ENCODE results near the gene UBAP1L.

The UBAP1L gene

GRCh38 chr15:65115086-65115485, at the start of gene UBAP1L:
UBAP1L (minus strand) TSS chr15:65115200; CDS start chr15:65106215, 8,985 bp downstream.
- peaks cover 35% of the 10 kb centered on the region for H3K36me3 ChIP-seq
- no peak within 1 kb of the TSS for H3K27ac ChIP-seq
- TF ChIP-seq, protein P1, sequence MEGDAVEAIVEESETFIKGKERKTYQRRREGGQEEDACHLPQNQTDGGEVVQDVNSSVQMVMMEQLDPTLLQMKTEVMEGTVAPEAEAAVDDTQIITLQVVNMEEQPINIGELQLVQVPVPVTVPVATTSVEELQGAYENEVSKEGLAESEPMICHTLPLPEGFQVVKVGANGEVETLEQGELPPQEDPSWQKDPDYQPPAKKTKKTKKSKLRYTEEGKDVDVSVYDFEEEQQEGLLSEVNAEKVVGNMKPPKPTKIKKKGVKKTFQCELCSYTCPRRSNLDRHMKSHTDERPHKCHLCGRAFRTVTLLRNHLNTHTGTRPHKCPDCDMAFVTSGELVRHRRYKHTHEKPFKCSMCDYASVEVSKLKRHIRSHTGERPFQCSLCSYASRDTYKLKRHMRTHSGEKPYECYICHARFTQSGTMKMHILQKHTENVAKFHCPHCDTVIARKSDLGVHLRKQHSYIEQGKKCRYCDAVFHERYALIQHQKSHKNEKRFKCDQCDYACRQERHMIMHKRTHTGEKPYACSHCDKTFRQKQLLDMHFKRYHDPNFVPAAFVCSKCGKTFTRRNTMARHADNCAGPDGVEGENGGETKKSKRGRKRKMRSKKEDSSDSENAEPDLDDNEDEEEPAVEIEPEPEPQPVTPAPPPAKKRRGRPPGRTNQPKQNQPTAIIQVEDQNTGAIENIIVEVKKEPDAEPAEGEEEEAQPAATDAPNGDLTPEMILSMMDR (IDR thresholded peaks at IDR 0.05): no peak
- H3K4me3 ChIP-seq (ENCODE audit: low read depth in 1 of 2, low read length in 1 of 2): no peak within 1 kb of the TSS
- no peaks in the 10 kb centered on the region for H3K9me3 ChIP-seq
- H3K27me3 ChIP-seq: no peaks in the 10 kb centered on the region
- no peaks in the 10 kb centered on the region for H3K4me1 ChIP-seq (ENCODE audit: control insufficient read depth in 1 of 2, insufficient read depth in 1 of 2, low read depth in 1 of 2, low read length in 1 of 2)

DNA sequence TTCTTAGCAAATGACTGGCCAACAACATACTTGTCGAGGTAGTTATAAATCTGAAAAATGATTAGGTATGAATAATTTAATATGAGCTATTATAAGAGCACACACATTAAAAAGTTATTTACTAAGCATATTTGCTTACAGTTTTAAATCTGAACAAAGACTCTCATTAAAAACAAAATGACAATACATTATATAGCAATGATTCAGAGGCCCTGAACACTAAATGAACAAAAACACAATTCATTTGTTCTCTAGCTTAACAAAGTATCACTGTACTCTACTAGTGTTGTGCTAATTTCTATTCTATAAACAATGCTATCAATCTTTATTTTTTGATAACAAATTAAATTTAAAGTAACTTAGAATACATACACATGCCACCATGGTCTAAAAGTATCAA, 49.1 kb upstream of the UBAP1L start:
- peaks cover 3% of the 10 kb centered on the region for H3K9me3 ChIP-seq

GRCh38 chr15:65163041-65163440, 48.0 kb upstream of the UBAP1L start:
- no peak overlapping the region for H3K4me3 ChIP-seq (ENCODE audit: low read depth in 1 of 2, low read length in 1 of 2)
- H3K9me3 ChIP-seq: peaks cover 3% of the 10 kb centered on the region
- TF ChIP-seq, protein P1 (IDR thresholded peaks at IDR 0.05): no peak
- H3K36me3 ChIP-seq: peaks cover 79% of the 10 kb centered on the region
- no peaks in the 10 kb centered on the region for H3K27me3 ChIP-seq
- H3K4me1 ChIP-seq (ENCODE audit: control insufficient read depth in 1 of 2, insufficient read depth in 1 of 2, low read depth in 1 of 2, low read length in 1 of 2): no peaks in the 10 kb centered on the region
- H3K27ac ChIP-seq: no peak overlapping the region

More for the DNA sequence above, 49.1 kb upstream of the UBAP1L start:
- no peak overlapping the region for H3K27ac ChIP-seq
- TF ChIP-seq, protein P1 (IDR thresholded peaks at IDR 0.05): no peak
- H3K4me3 ChIP-seq (ENCODE audit: low read depth in 1 of 2, low read length in 1 of 2): no peak overlapping the region
- H3K4me1 ChIP-seq (ENCODE audit: control insufficient read depth in 1 of 2, insufficient read depth in 1 of 2, low read depth in 1 of 2, low read length in 1 of 2): no peaks in the 10 kb centered on the region
- peaks cover 70% of the 10 kb centered on the region for H3K36me3 ChIP-seq
- no peaks in the 10 kb centered on the region for H3K27me3 ChIP-seq

- H3K9me3 ChIP-seq: peaks cover under 1% of the 10 kb centered on the region
- no peaks in the 10 kb centered on the region for H3K4me1 ChIP-seq (ENCODE audit: control insufficient read depth in 1 of 2, insufficient read depth in 1 of 2, low read depth in 1 of 2, low read length in 1 of 2)
- H3K27ac ChIP-seq: no peak overlapping the region
- H3K27me3 ChIP-seq: no peaks in the 10 kb centered on the region
- TF ChIP-seq, protein P1 (IDR thresholded peaks at IDR 0.05): no peak
- no peak overlapping the region for H3K4me3 ChIP-seq (ENCODE audit: low read depth in 1 of 2, low read length in 1 of 2)
- peaks cover 96% of the 10 kb centered on the region for H3K36me3 ChIP-seq
These were observed 41.7 kb upstream of the UBAP1L start for GRCh38 chr15:65156692-65157091.

- TF ChIP-seq, protein P1 (IDR thresholded peaks at IDR 0.05): no peak
- H3K4me1 ChIP-seq (ENCODE audit: control insufficient read depth in 1 of 2, insufficient read depth in 1 of 2, low read depth in 1 of 2, low read length in 1 of 2): no peaks in the 10 kb centered on the region
- H3K27me3 ChIP-seq: no peaks in the 10 kb centered on the region
- no peak overlapping the region for H3K4me3 ChIP-seq (ENCODE audit: low read depth in 1 of 2, low read length in 1 of 2)
- no peak overlapping the region for H3K27ac ChIP-seq
- no peaks in the 10 kb centered on the region for H3K9me3 ChIP-seq
- H3K36me3 ChIP-seq: peaks cover 97% of the 10 kb centered on the region
These were observed 39.7 kb upstream of the UBAP1L start for GRCh38 chr15:65154720-65155119.

DNA sequence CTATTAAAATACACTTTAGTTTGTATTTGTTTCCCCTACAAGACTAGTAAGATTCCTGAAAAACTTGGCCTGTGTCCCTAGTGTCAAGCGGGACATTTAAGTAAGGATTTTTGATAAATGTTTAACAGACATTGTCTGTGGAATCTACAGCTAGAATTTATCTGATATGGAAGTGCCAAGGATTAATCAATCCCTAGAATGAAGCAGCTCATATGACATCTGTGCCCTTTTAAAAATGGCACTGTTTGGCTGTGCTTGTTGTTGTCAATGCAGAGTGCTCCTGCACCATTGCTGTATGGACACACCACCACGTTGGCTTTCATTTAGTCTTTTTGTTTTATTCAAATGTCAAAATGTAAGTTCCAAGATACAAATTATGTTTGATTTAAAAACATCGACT, 32.9 kb upstream of the UBAP1L start:
- no peaks in the 10 kb centered on the region for H3K9me3 ChIP-seq
- no peak overlapping the region for H3K27ac ChIP-seq
- H3K4me3 ChIP-seq (ENCODE audit: low read depth in 1 of 2, low read length in 1 of 2): no peak overlapping the region
- no peaks in the 10 kb centered on the region for H3K4me1 ChIP-seq (ENCODE audit: control insufficient read depth in 1 of 2, insufficient read depth in 1 of 2, low read depth in 1 of 2, low read length in 1 of 2)
- no peaks in the 10 kb centered on the region for H3K27me3 ChIP-seq
- TF ChIP-seq, protein P1 (IDR thresholded peaks at IDR 0.05): no peak
- H3K36me3 ChIP-seq: peaks cover 63% of the 10 kb centered on the region

All from neutrophil (primary cell).